HUDEP-2 (cell line): Measurements from ENCODE around the gene YTHDC1.
A peak's percentile ranks its signal among the peaks of the same experiment; 100 is the strongest.

Source experiments
- DNase-seq, 76 experiments: peaks; one replicate each; lab custom pipeline; 2025; ENCODE audit not compliant: unreplicated experiment in 76 of 76; lab: John Stamatoyannopoulos, UW

The YTHDC1 gene

GRCh38 chr4:68360231-68360968, 10.5 kb upstream of the YTHDC1 start:
- DNase-seq: no peak

DNA sequence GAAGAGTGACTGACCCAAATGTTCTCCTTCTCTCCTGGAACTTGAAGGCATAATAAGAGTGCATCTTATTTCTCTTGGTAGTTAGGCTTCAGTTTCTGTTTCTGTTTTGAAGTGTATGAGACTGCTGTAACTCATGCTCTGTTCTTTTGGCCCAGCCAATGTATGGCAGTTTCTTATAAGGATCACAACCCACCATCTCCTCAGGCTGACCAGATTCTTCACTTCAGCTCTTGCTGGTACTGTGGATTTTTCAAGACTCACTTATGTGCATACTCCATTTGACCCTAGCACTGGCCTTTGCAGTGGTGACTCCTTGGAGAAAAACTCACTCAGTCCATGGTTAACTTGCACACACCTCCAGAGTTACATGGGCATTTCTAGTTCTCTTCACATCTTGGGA, 9.6 kb upstream of the YTHDC1 start:
- DNase-seq: no peak

DNA sequence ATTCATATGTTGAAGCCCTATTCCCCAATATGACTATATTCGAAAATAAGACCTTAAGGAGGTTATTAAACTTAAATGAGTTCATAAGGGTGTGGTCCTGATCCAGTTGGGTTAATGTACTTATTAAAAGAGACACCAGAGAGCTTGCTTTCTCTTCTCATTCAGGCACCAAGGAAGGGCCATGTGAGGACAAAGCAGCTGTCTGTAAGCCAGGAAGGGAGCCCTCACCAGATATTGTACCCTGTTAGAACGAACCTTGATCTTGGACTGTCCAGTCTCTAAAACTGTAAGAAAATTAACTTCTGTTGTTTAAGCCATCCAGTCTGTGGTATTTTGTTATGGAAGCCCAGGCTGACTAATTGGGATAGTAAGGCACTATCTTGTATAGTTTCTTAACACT, 9.1 kb upstream of the YTHDC1 start:
- DNase-seq: no peak

- no peak for DNase-seq
Observed at GRCh38 chr4:68352791-68353190, 2.9 kb upstream of the YTHDC1 start.

DNA sequence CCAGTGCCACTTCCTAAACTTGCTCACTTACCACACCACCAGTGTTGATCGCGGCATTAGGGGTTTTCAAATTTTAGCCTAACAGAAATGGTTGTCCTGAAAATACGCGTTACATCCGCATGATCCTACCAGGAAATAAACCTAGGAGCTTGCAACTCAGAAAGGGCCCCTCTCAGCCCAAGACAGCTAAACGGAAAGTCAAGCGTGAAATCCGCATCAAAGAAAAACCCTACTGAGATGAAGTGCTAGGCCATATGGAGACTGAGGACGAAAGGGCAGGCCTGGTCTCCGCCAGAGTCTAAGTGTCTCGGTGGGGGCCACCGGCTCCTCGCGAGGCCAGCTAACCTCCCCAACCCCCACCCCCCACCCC, 626 bp downstream of the YTHDC1 start:
- DNase-seq: peak in 4 of 76 experiments; percentile 5 to 26 (median 17)

GRCh38 chr4:68348577-68348976, 1.3 kb downstream of the YTHDC1 start:
- DNase-seq: no peak

DNA sequence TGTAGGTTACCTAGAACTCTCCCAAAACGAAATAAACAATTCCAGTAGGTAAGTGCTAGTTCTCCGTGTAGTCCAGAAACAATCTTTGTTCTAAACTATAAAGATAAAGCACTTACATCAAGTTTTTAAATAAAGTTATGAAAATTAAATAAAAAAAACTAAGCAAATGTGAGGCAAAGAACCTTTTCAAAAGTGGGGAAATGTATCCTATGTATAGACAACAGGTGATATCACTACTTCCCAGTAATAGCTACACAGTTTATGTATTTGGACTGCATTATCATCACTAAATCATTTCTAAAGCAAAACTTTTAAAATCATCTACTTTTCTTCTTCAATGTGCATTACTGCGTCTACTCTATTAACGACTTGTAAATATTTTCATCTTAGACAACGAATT, 2.0 kb downstream of the YTHDC1 start:
- no peak for DNase-seq

DNA sequence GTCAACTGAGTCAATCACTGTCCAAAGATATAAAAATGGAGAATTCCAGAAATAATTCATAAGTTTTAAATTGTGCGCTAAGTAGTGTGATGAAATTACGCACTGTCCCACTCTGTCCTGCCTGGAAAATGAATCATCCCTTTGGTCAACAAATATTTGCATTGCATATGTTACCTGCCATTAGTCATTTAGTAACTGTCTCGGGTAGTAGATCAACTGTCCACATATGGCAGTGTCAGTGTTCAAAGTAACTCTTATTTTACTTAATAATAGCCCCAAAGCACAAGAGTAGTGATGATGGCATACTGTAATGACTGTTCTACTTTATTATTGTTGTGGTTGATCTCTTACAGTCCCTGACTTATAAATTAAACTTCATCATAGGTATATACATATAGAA, 3.4 kb downstream of the YTHDC1 start:
- DNase-seq: no peak

DNA sequence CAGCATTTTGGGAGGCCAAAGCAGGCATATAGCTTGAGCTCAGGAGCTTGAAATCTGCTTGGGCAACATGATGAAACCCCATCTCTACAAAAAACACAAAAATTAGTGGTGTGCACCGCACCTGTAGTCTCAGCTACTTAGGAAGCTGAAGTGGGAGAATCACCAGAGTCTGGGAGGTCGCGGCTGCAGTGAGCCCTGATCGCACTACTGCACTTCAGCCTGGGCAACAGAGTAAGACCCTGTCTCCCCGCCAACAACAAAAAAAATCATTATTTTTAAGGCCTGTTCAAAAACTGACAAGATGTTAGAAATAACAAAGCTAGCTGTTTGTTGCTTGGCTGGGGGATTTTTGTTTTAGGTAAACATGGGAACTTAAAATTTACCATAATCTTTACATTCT, 5.1 kb downstream of the YTHDC1 start:
- DNase-seq: no peak

GRCh38 chr4:68344049-68344448, 5.8 kb downstream of the YTHDC1 start:
- peak in 12 of 76 experiments; percentile 2 to 30 (median 8) for DNase-seq

DNA sequence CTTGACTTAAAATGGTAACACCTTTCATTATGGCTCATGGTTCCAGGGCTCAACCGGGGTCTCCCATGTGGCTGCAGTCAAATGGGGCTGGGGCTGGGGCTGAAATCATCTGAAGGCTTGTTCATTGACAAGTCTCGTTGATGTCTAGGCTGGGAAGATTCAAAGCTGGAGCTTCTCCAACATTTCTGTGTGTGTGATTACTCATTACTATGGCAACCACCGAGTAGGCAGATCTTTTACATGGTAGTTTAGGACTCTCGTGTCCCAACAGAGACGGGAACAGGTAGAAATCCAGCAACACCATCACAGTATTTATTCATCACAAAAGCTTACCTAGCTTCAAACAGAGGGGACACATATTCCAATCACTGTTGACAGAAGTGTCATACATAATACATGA, 7.8 kb downstream of the YTHDC1 start:
- DNase-seq: peak in 36 of 76 experiments; percentile 1 to 64 (median 17)

- DNase-seq: no peak
Observed at GRCh38 chr4:68338625-68339024, 11.3 kb downstream of the YTHDC1 start.

GRCh38 chr4:68337522-68337921, 12.4 kb downstream of the YTHDC1 start:
- DNase-seq: no peak

- DNase-seq: no peak
Observed at GRCh38 chr4:68337004-68337403, 12.9 kb downstream of the YTHDC1 start.

- DNase-seq: no peak
Observed at GRCh38 chr4:68336530-68336929, 13.4 kb downstream of the YTHDC1 start.

DNA sequence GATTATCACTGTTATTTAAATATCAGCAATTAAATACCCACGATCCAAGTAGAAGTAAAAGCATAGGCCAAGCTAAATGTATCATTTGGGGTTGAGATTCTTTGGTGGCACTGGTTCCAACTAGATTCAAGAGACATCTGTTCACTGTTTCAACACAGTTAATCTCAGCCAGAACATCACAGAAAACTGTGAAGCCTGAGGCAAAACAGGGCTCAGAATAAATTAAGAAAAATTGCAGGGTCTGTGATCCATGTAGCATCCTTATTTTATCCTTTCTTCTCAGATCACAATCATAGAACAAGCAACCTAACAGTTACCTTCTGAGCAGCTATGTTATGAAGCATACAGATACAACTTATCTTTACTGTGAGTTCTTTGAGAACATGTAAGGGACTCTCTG, 23.7 kb downstream of the YTHDC1 start:
- no peak for DNase-seq

DNA sequence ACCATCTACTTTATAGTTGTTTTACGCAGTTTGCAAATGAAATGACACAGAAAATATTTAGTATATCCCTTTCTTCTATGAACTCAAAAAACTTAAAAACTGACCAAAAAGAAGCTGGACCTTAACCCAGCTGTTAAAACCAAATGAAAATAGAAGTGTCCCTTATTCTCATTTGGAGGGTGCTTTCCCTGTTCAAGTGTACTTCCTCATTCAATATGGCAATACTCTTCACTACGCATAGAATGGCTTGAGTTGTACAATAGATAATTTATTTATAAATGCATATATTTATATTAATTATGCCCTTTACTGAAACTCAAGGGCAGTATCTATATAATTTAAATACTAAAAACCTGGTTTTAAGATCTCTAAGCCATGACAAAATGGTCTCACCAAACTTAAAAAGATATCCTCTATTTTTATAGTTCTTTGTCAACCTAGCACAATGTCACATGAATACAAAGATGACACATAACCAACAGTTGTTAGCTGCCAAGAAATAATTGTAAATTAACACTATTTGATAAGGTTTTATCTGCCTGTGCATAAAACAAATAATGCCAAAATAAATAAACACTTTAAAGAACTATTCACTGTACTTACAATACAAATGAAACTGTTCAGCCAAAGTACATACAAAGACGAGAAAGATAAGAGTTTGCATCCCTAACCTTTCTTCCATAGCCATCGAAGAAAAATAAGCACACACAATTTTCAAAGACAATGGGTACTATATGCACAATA, 25.2 kb downstream of the YTHDC1 start:
- no peak for DNase-seq

DNA sequence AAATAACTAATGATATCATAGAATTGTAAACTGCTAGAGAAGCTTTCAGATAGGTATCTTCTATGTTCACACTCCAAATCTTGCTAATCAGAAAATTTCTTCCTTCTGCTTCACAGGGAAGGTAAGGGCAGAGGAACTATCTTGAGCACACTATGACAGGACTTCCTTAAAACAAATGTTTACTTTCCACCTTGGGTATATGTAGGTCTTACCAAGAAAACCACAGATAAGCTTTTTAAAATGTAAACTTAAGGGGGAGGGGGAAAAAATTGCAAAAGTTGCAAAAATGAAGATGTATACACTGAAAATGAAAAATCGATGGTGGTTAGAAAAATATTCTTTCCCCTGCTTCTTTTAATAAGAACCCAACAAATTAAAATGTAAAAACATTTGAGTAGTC, 30.9 kb downstream of the YTHDC1 start:
- DNase-seq: no peak

DNA sequence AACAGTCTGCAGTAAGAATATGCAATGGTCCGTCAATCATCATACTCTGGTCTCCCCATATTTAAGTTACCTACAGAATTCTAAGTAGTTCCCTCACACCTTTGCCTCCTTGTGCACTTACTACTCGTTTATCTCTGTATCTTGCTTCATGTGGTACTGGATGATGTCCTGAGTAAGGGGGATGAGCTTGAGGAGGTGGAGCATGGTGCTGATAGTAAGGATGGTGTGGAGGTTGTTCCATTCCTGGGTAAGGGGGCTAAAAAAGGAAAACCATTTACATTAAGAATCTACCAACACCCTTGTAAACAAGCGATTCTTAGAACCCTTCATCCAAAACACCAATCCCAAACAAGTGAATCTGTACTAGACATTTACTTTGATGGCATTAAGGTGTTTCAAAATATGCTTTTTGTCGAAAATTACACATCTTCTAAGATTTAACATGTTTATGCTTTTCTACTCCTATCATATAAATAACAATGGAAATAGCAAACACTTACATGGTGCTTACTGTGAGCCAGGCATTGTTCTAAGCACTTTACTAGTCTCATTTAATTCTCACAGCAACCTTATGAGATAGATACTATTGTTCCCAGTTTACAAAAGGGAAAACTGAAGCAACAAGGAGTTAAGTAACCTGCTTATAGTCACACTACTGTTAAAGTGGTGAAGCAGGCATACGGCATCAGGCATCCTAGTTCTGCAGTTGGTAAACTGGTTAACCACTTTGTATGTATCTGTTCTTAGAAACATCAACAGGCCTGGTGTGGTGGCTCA, 33.5 kb downstream of the YTHDC1 start:
- DNase-seq: no peak

GRCh38 chr4:68310651-68311247, 39.1 kb downstream of the YTHDC1 start:
- DNase-seq: no peak

- no peak for DNase-seq
Observed at GRCh38 chr4:68304731-68305130, 45.2 kb downstream of the YTHDC1 start.
